Thymus (tissue), 11 donors: Measurements from ENCODE around the gene CNTNAP5. TPM values are rescaled to one million over a fixed set of nuclear protein-coding genes. Genes with fewer than 3 reads are reported as not detected.

Experiments used
- DNase-seq, 9 donors: peaks; one replicate each; pipeline ENCODE4 v3.0.0-alpha.2; 2013; ENCODE audit warnings: low spot score in 9 of 9, low read depth in 6 of 9, missing footprints in 1 of 9
- H3K27ac ChIP-seq, 2 donors: one replicate each; pipeline ENCODE4 v1.5.1; 2013; ENCODE audit warnings: control low read depth in 1 of 2, low read depth in 1 of 2, low read length in 1 of 2, mild to moderate bottlenecking in 1 of 2, moderate library complexity in 1 of 2
- H3K27me3 ChIP-seq, 2 donors: one replicate each; pipeline ENCODE4 v1.5.1; 2013; ENCODE audit warnings: low read length in 1 of 2; ENCODE audit not compliant: control insufficient read depth in 2 of 2, insufficient read depth in 1 of 2
- H3K36me3 ChIP-seq, 2 donors: one replicate each; pipeline ENCODE4 v1.5.1; 2013; ENCODE audit warnings: low read length in 1 of 2, mild to moderate bottlenecking in 1 of 2, moderate library complexity in 1 of 2; ENCODE audit not compliant: control insufficient read depth in 2 of 2, insufficient read depth in 2 of 2
- H3K4me1 ChIP-seq, 2 donors: one replicate each; pipeline ENCODE4 v1.5.1; 2013; ENCODE audit warnings: low read length in 2 of 2; ENCODE audit not compliant: control insufficient read depth in 2 of 2, insufficient read depth in 2 of 2
- H3K4me3 ChIP-seq, 2 donors: one replicate each; pipeline ENCODE4 v1.5.1; 2013; ENCODE audit warnings: low read length in 2 of 2, control low read depth in 1 of 2, mild to moderate bottlenecking in 1 of 2
- H3K9me3 ChIP-seq, 2 donors: one replicate each; pipeline ENCODE4 v1.5.1; 2013; ENCODE audit warnings: low read length in 1 of 2, mild to moderate bottlenecking in 1 of 2; ENCODE audit not compliant: control insufficient read depth in 2 of 2, insufficient read depth in 1 of 2
- WGBS: extraction: QIAGEN DNeasy Blood & Tissue Kit; methylation state at CpG from one replicate; pipeline ENCODE4 v1.1.7; 2013; 5-methylcytosine and 5-hydroxymethylcytosine counted together
- polyA plus RNA-seq: library from polyadenylated mRNA; stranded (reverse); fragments of 200-250 nt; gene quantifications from one replicate; pipeline ENCODE4 v1.2.3, GENCODE V29; 2013
- total RNA-seq: library from RNA; stranded (reverse); fragments of 120-200 nt; gene quantifications from one replicate; pipeline ENCODE4 v1.2.4, GENCODE V29; 2013
- donor health status: healthy.

The CNTNAP5 gene
- total and polyA plus RNA-seq, 2 donors = 0.02 to 0.14 TPM

GRCh38 chr2:124081154-124081716, 56.1 kb downstream of the CNTNAP5 start:
- no peaks in the 10 kb centered on the region for H3K27me3 ChIP-seq
- 22% methylated on average over 1 of the region's 1 CpG for WGBS
- DNase-seq = no peak

GRCh38 chr2:124088616-124089015, 63.5 kb downstream of the CNTNAP5 start:
- H3K9me3 ChIP-seq = no peaks in the 10 kb centered on the region
- H3K4me3 ChIP-seq = no peak overlapping the region
- 87% methylated on average over 2 of the region's 2 CpGs for WGBS
- no peaks in the 10 kb centered on the region for H3K4me1 ChIP-seq
- no peak overlapping the region for H3K27ac ChIP-seq
- no peaks in the 10 kb centered on the region for H3K36me3 ChIP-seq
- no peak for DNase-seq
- H3K27me3 ChIP-seq = no peaks in the 10 kb centered on the region

More at GRCh38 chr2:124081154-124081716, 56.1 kb downstream of the CNTNAP5 start:
- Histone ChIP-seq H3K36me3 (no peaks in the 10 kb centered on the region), H3K4me3 (no peak overlapping the region), H3K4me1 (no peaks in the 10 kb centered on the region), H3K27ac (no peak overlapping the region), H3K9me3 (no peaks in the 10 kb centered on the region)

GRCh38 chr2:124091721-124092120, 66.6 kb downstream of the CNTNAP5 start:
- no peaks in the 10 kb centered on the region for H3K27me3 ChIP-seq
- no peak overlapping the region for H3K4me3 ChIP-seq
- WGBS = 84% methylated on average over 5 of the region's 5 CpGs
- H3K4me1 ChIP-seq = no peaks in the 10 kb centered on the region
- DNase-seq = no peak
- H3K9me3 ChIP-seq = no peaks in the 10 kb centered on the region
- H3K36me3 ChIP-seq = no peaks in the 10 kb centered on the region
- no peak overlapping the region for H3K27ac ChIP-seq

- H3K9me3 ChIP-seq = no peaks in the 10 kb centered on the region
- DNase-seq = no peak
- H3K27ac ChIP-seq = no peak overlapping the region
- no peak overlapping the region for H3K4me3 ChIP-seq
- no peaks in the 10 kb centered on the region for H3K4me1 ChIP-seq
- no peaks in the 10 kb centered on the region for H3K27me3 ChIP-seq
- no peaks in the 10 kb centered on the region for H3K36me3 ChIP-seq
- 81% methylated on average over 2 of the region's 2 CpGs for WGBS
Observed at GRCh38 chr2:124092651-124093050, 67.6 kb downstream of the CNTNAP5 start.

- WGBS = 88% methylated on average over 1 of the region's 1 CpG
- Histone ChIP-seq H3K36me3 (no peaks in the 10 kb centered on the region), H3K27me3 (no peaks in the 10 kb centered on the region), H3K9me3 (no peaks in the 10 kb centered on the region), H3K4me1 (no peaks in the 10 kb centered on the region), H3K27ac (no peak overlapping the region), H3K4me3 (no peak overlapping the region)
- no peak for DNase-seq
Observed at GRCh38 chr2:124104914-124105313, 79.8 kb downstream of the CNTNAP5 start.

GRCh38 chr2:124112206-124112605, 87.1 kb downstream of the CNTNAP5 start:
- DNase-seq = no peak
- no peak overlapping the region for H3K27ac ChIP-seq
- no peaks in the 10 kb centered on the region for H3K4me1 ChIP-seq
- no peak overlapping the region for H3K4me3 ChIP-seq
- H3K9me3 ChIP-seq = no peaks in the 10 kb centered on the region
- H3K27me3 ChIP-seq = no peaks in the 10 kb centered on the region
- no peaks in the 10 kb centered on the region for H3K36me3 ChIP-seq

- H3K27ac ChIP-seq = no peak overlapping the region
- H3K36me3 ChIP-seq = no peaks in the 10 kb centered on the region
- H3K27me3 ChIP-seq = no peaks in the 10 kb centered on the region
- no peaks in the 10 kb centered on the region for H3K9me3 ChIP-seq
- no peaks in the 10 kb centered on the region for H3K4me1 ChIP-seq
- no peak overlapping the region for H3K4me3 ChIP-seq
- 64% methylated on average over 2 of the region's 2 CpGs for whole genome bisulfite sequencing
- DNase-seq = no peak
Observed at GRCh38 chr2:124112966-124113365, 87.9 kb downstream of the CNTNAP5 start.

- H3K4me1 ChIP-seq = no peaks in the 10 kb centered on the region
- DNase-seq = no peak
- H3K9me3 ChIP-seq = no peaks in the 10 kb centered on the region
- H3K27ac ChIP-seq = no peak overlapping the region
- H3K27me3 ChIP-seq = no peaks in the 10 kb centered on the region
- H3K4me3 ChIP-seq = no peak overlapping the region
- no peaks in the 10 kb centered on the region for H3K36me3 ChIP-seq
- WGBS = 97% methylated on average over 1 of the region's 1 CpG
Observed at GRCh38 chr2:124120246-124120645, 95.2 kb downstream of the CNTNAP5 start.

- Histone ChIP-seq H3K4me3 (no peak overlapping the region), H3K36me3 (no peaks in the 10 kb centered on the region), H3K9me3 (no peaks in the 10 kb centered on the region), H3K27ac (no peak overlapping the region), H3K27me3 (no peaks in the 10 kb centered on the region), H3K4me1 (no peaks in the 10 kb centered on the region)
- DNase-seq = no peak
- WGBS = 91% methylated on average over 5 of the region's 5 CpGs
Observed at GRCh38 chr2:124121106-124121505, 96.0 kb downstream of the CNTNAP5 start.
